Measurements from ENCODE around the gene SLC10A7.

DNA sequence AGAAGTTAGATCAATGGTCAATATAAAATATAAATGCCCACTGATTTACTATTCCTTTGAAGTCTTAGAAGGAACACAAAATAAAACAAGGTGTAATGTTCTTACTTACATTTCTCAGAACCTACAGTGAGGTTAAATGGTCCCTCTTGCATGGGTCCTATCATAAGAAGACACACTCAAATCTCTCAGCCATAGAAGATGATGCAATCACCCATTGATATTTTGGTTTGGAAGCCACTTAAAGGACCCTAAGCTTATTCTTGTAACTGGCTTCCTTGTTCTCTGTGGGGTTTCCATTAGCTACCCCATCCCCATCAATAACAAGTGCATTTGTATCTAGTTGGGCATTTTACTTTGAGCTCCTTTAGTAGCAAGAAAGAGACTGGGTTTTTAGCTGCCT is 292.3 kb downstream of the SLC10A7 start:
- no peak for TF ChIP-seq YY1 (IDR thresholded peaks at IDR 0.05; ENCODE audit: insufficient read depth, insufficient read length)
- TF ChIP-seq SUZ12 (IDR thresholded peaks at IDR 0.05; ENCODE audit: extremely low read depth, insufficient read depth, insufficient read length): no peak
